ENCODE data around the gene TNNI3. TPM values are rescaled to one million over a fixed set of nuclear protein-coding genes. Genes with fewer than 3 reads are reported as not detected.
A peak's percentile ranks its signal among the peaks of the same experiment; 100 is the strongest.

The TNNI3 gene
- total RNA-seq, 1 donor from 2014 or later = not detected

GRCh38 chr19:55115446-55116065, 42.0 kb downstream of the TNNI3 start:
- Histone ChIP-seq H3K9me3 (no peaks in the 10 kb centered on the region), H3K27ac (peak overlapping the region; percentile 79 to 87), H3K27me3 (no peaks in the 10 kb centered on the region), H3K4me1 (peaks cover 13 to 38% of the 10 kb centered on the region in 2 donors), H3K4me3 (peak overlapping the region; percentile 76 to 81), H3K36me3 (peaks cover under 1 to 9% of the 10 kb centered on the region in 2 donors)
- intact Hi-C loops (cut with DNase I) = loop anchor here (2.0 to 10.0 kb wide), 10 partner anchors 53 to 1251 kb away; partner anchors contain the start of genes BRSK1, CDC42EP5, FIZ1 and HSPBP1
- TF ChIP-seq CTCF (IDR thresholded peaks at IDR 0.05) = no peak
- DNase-seq (ENCODE audit: low spot score in 2 of 2) = no peak

GRCh38 chr19:55114566-55115145, 42.9 kb downstream of the TNNI3 start:
- no peak for DNase-seq (ENCODE audit: low spot score in 2 of 2)
- Histone ChIP-seq H3K9me3 (no peaks in the 10 kb centered on the region), H3K27me3 (no peaks in the 10 kb centered on the region), H3K4me1 (peaks cover 13 to 38% of the 10 kb centered on the region in 2 donors), H3K36me3 (peaks cover 3 to 14% of the 10 kb centered on the region in 2 donors), H3K27ac (peak overlapping the region; percentile 79 to 87), H3K4me3 (peak overlapping the region in 1 of 2 donors; percentile 81)
- TF ChIP-seq CTCF (IDR thresholded peaks at IDR 0.05) = no peak
- intact Hi-C loops (cut with DNase I) = loop anchor here (5.0 to 10.0 kb wide), 7 partner anchors 168 to 1250 kb away; partner anchors contain the start of genes BRSK1, CDC42EP5, HSPBP1 and MYADM

GRCh38 chr19:55113570-55114039, 43.9 kb downstream of the TNNI3 start:
- DNase-seq (ENCODE audit: low spot score in 2 of 2) = peak; percentile 90 to 96
- H3K36me3 ChIP-seq = peaks cover 8 to 21% of the 10 kb centered on the region in 2 donors
- TF ChIP-seq CTCF (IDR thresholded peaks at IDR 0.05) = no peak
- no peaks in the 10 kb centered on the region for H3K27me3 ChIP-seq
- peaks cover 13 to 35% of the 10 kb centered on the region in 2 donors for H3K4me1 ChIP-seq
- H3K4me3 ChIP-seq = peak overlapping the region in 1 of 2 donors; percentile 39
- intact Hi-C loops (cut with DNase I) = loop anchor here (1.0 to 10.0 kb wide), 6 partner anchors 25 to 1249 kb away; partner anchors contain the start of genes CDC42EP5, KMT5C, MYADM and U2AF2
- H3K9me3 ChIP-seq = no peaks in the 10 kb centered on the region
- H3K27ac ChIP-seq = peak overlapping the region; percentile 79 to 87

GRCh38 chr19:55112777-55113569, 44.6 kb downstream of the TNNI3 start:
- H3K27me3 ChIP-seq = no peaks in the 10 kb centered on the region
- H3K4me1 ChIP-seq = peaks cover 13 to 30% of the 10 kb centered on the region in 2 donors
- no peak for DNase-seq (ENCODE audit: low spot score in 2 of 2)
- peaks cover 8 to 21% of the 10 kb centered on the region in 2 donors for H3K36me3 ChIP-seq
- no peaks in the 10 kb centered on the region for H3K9me3 ChIP-seq
- TF ChIP-seq CTCF (IDR thresholded peaks at IDR 0.05) = no peak
- intact Hi-C loops (cut with DNase I) = loop anchor here (1.0 to 10.0 kb wide), 6 partner anchors 24 to 1248 kb away; partner anchors contain the start of genes CDC42EP5, KMT5C, MYADM and U2AF2
- H3K27ac ChIP-seq = peak overlapping the region; percentile 79 to 87
- H3K4me3 ChIP-seq = peak overlapping the region in 1 of 2 donors; percentile 39

GRCh38 chr19:55112246-55112776, 45.2 kb downstream of the TNNI3 start:
- Histone ChIP-seq H3K36me3 (peaks cover 8 to 21% of the 10 kb centered on the region in 2 donors), H3K4me3 (no peak overlapping the region), H3K27me3 (no peaks in the 10 kb centered on the region), H3K27ac (peak overlapping the region; percentile 79 to 87), H3K9me3 (no peaks in the 10 kb centered on the region), H3K4me1 (peaks cover 13 to 30% of the 10 kb centered on the region in 2 donors)
- DNase-seq (ENCODE audit: low spot score in 2 of 2) = no peak
- intact Hi-C loops (cut with DNase I) = loop anchor here (2.0 to 10.0 kb wide), 5 partner anchors 24 to 1248 kb away; partner anchors contain the start of genes CDC42EP5, MYADM, U2AF2 and ZNF444
- TF ChIP-seq CTCF (IDR thresholded peaks at IDR 0.05) = no peak
